ENCODE data around the gene TMEM26.

TMEM26 gene

GRCh38 chr10:61452655-61453641 lies at the start of gene TMEM26:
TSS of gene TMEM26 (minus strand) at chr10:61453381. CDS start at chr10:61453081, 300 bp downstream.
- no peak for DNase-seq (ENCODE audit: low read depth in 2 of 2)

- DNase-seq (ENCODE audit: low read depth in 2 of 2): no peak
Observed at GRCh38 chr10:61500460-61500859, 47.3 kb upstream of the TMEM26 start.

GRCh38 chr10:61492364-61492995 lies 39.3 kb upstream of the TMEM26 start:
- no peak for DNase-seq (ENCODE audit: low read depth in 2 of 2)

GRCh38 chr10:61487506-61487905 lies 34.3 kb upstream of the TMEM26 start:
- DNase-seq (ENCODE audit: low read depth in 2 of 2): no peak

GRCh38 chr10:61486738-61487396 lies 33.7 kb upstream of the TMEM26 start:
- no peak for DNase-seq (ENCODE audit: low read depth in 2 of 2)

- no peak for DNase-seq (ENCODE audit: low read depth in 2 of 2)
Observed at GRCh38 chr10:61486251-61486650, 33.1 kb upstream of the TMEM26 start.

- DNase-seq (ENCODE audit: low read depth in 2 of 2): no peak
Observed at GRCh38 chr10:61481597-61481996, 28.4 kb upstream of the TMEM26 start.

GRCh38 chr10:61480208-61480607 lies 27.0 kb upstream of the TMEM26 start:
- DNase-seq (ENCODE audit: low read depth in 2 of 2): no peak

- no peak for DNase-seq (ENCODE audit: low read depth in 2 of 2)
Observed at GRCh38 chr10:61478621-61479312, 25.6 kb upstream of the TMEM26 start.

- DNase-seq (ENCODE audit: low read depth in 2 of 2): no peak
Observed at GRCh38 chr10:61477451-61477850, 24.3 kb upstream of the TMEM26 start.

GRCh38 chr10:61476529-61476928 lies 23.3 kb upstream of the TMEM26 start:
- DNase-seq (ENCODE audit: low read depth in 2 of 2): no peak

- no peak for DNase-seq (ENCODE audit: low read depth in 2 of 2)
Observed at GRCh38 chr10:61475449-61475873, 22.3 kb upstream of the TMEM26 start.

- no peak for DNase-seq (ENCODE audit: low read depth in 2 of 2)
Observed at GRCh38 chr10:61472090-61472674, 19.0 kb upstream of the TMEM26 start.

- no peak for DNase-seq (ENCODE audit: low read depth in 2 of 2)
Observed at GRCh38 chr10:61471491-61471890, 18.3 kb upstream of the TMEM26 start.

- DNase-seq (ENCODE audit: low read depth in 2 of 2): no peak
Observed at GRCh38 chr10:61470740-61471139, 17.6 kb upstream of the TMEM26 start.

GRCh38 chr10:61465901-61466632 lies 12.9 kb upstream of the TMEM26 start:
- no peak for DNase-seq (ENCODE audit: low read depth in 2 of 2)

GRCh38 chr10:61465171-61465496 lies 12.0 kb upstream of the TMEM26 start:
- no peak for DNase-seq (ENCODE audit: low read depth in 2 of 2)

GRCh38 chr10:61464461-61465170 lies 11.4 kb upstream of the TMEM26 start:
- no peak for DNase-seq (ENCODE audit: low read depth in 2 of 2)

GRCh38 chr10:61463035-61463909 lies 10.1 kb upstream of the TMEM26 start:
- no peak for DNase-seq (ENCODE audit: low read depth in 2 of 2)

Measured in stimulated activated CD4-positive, alpha-beta T cell treated with anti-CD3 and anti-CD28 coated beads, Interleukin-4, amount 100 ng/mL, for 48 hours (primary cell).